ENCODE results near the gene CCSER2.
"Not testable (repeated sequence)": the region's sequence is repeated elsewhere in the genome, so short reads cannot be mapped to it uniquely, and the experiment has no call there.

The CCSER2 gene

GRCh38 chr10:84452003-84452402 lies 123.6 kb downstream of the CCSER2 start:
- peak; percentile 4 for DNase-seq (ENCODE audit: low read depth)

GRCh38 chr10:84453303-84453702 lies 124.9 kb downstream of the CCSER2 start:
- no peak for DNase-seq (ENCODE audit: low read depth)

- no peak for DNase-seq (ENCODE audit: low read depth)
These were observed 127.7 kb downstream of the CCSER2 start for GRCh38 chr10:84456126-84456525.

GRCh38 chr10:84460520-84460919 lies 132.1 kb downstream of the CCSER2 start:
- no peak for DNase-seq (ENCODE audit: low read depth)

- DNase-seq (ENCODE audit: low read depth): peak; percentile 35
These were observed 141.1 kb downstream of the CCSER2 start for GRCh38 chr10:84469470-84469869.

- DNase-seq (ENCODE audit: low read depth): no peak
These were observed 144.7 kb downstream of the CCSER2 start for GRCh38 chr10:84473136-84473535.

- DNase-seq (ENCODE audit: low read depth): no peak
These were observed 149.2 kb downstream of the CCSER2 start for GRCh38 chr10:84477398-84478128.

GRCh38 chr10:84478151-84478550 lies 149.8 kb downstream of the CCSER2 start:
- DNase-seq (ENCODE audit: low read depth): no peak

- no peak for DNase-seq (ENCODE audit: low read depth)
These were observed 150.3 kb downstream of the CCSER2 start for GRCh38 chr10:84478679-84479078.

GRCh38 chr10:84484541-84484940 lies 156.2 kb downstream of the CCSER2 start:
- no peak for DNase-seq (ENCODE audit: low read depth)

- DNase-seq (ENCODE audit: low read depth): no peak
These were observed 165.0 kb downstream of the CCSER2 start for GRCh38 chr10:84493361-84493760.

- peak; percentile 66 for DNase-seq (ENCODE audit: low read depth)
These were observed 165.8 kb downstream of the CCSER2 start for GRCh38 chr10:84493951-84494848.

GRCh38 chr10:84494849-84495180 lies 166.4 kb downstream of the CCSER2 start:
- DNase-seq (ENCODE audit: low read depth): no peak

GRCh38 chr10:84497978-84498377 lies 169.6 kb downstream of the CCSER2 start:
- DNase-seq (ENCODE audit: low read depth): no peak

GRCh38 chr10:84499039-84499438 lies 170.7 kb downstream of the CCSER2 start:
- not testable (repeated sequence) for DNase-seq (ENCODE audit: low read depth)

GRCh38 chr10:84499846-84500245 lies 171.5 kb downstream of the CCSER2 start:
- DNase-seq (ENCODE audit: low read depth): no peak

GRCh38 chr10:84510121-84510520 lies 181.7 kb downstream of the CCSER2 start:
- peak; percentile 81 for DNase-seq (ENCODE audit: low read depth)

GRCh38 chr10:84511106-84511505 lies 182.7 kb downstream of the CCSER2 start:
- DNase-seq (ENCODE audit: low read depth): no peak

GRCh38 chr10:84511709-84512285 lies 183.4 kb downstream of the CCSER2 start:
- DNase-seq (ENCODE audit: low read depth): no peak

GRCh38 chr10:84517554-84517953 lies 189.2 kb downstream of the CCSER2 start:
- no peak for DNase-seq (ENCODE audit: low read depth)

GRCh38 chr10:84519235-84519634 lies 190.8 kb downstream of the CCSER2 start:
- DNase-seq (ENCODE audit: low read depth): no peak

- no peak for DNase-seq (ENCODE audit: low read depth)
These were observed 192.6 kb downstream of the CCSER2 start for GRCh38 chr10:84521013-84521412.

GRCh38 chr10:84521468-84521867 lies 193.1 kb downstream of the CCSER2 start:
- no peak for DNase-seq (ENCODE audit: low read depth)
